HG03460 (cell line): ENCODE results near the gene DNAAF9.
A peak's percentile ranks its signal among the peaks of the same experiment; 100 is the strongest.
"Not testable (repeated sequence)": the region's sequence is repeated elsewhere in the genome, so short reads cannot be mapped to it uniquely, and the experiment has no call there.

ENCODE experiments used
- ATAC-seq: cut with Tn5 transposase; IDR thresholded peaks from one replicate; pipeline ENCODE4 v1.9.1; 2021; ENCODE audit not compliant: unreplicated experiment

The DNAAF9 gene

DNA sequence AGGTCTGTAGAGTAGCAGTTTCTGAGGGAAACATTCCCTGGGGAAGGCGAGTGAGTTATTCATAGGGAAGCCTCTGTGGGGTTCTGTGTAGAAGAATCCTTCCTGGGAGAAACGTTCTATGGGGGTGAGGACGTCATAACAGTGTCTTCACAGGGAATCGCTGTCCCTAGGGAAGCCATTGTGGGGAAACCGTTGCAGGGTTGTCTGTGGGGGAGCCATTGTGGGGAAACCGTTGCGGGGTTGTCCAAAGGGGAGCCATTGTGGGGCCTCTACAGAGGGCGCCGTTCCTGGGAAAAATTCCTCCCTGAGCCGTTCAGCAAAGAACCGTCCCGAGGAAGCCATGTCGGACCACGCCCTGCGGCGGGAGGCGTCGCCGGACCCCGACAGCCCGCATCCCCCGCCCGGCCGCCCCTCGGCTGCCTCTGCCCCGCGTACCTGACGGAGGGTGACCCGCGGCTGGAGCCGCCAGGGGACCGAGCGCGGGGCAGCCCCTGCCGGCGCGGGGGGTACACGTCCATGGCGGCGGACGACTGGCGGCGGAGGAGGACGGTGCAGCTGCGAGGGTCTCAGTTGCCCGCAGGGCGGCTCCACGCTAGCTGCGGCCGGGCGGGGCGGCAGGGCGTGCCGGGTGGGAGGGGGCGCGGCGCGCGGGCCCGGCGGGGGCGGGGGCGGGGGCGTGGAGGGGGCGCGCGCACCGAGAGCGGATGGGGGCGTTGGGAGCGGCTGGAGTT lies at the start of gene DNAAF9:
DNAAF9 (minus strand) TSS at position 630 of the 731 bp plus-strand sequence; CDS start at position 518, 112 bp downstream.
- peak; percentile 34 for ATAC-seq

DNA sequence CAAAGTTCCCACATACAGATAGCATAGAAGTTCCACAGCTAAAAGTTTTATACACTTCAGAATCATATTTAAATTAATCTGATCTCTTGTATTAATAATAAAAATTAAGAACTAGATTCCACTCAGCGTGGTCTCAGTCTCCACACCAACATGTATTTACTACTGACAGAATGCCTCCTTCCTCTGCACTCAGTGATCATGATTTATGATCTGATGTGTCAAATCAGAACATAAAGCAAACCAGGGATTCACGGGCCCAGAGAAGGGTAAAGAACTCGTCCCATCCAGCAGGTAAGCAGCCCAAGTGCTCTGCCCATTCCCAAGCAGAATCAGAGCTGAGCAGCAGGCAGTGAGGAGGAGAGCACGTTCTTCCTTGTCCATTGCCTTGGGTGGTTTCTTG lies 49.2 kb upstream of the DNAAF9 start:
- no peak for ATAC-seq

DNA sequence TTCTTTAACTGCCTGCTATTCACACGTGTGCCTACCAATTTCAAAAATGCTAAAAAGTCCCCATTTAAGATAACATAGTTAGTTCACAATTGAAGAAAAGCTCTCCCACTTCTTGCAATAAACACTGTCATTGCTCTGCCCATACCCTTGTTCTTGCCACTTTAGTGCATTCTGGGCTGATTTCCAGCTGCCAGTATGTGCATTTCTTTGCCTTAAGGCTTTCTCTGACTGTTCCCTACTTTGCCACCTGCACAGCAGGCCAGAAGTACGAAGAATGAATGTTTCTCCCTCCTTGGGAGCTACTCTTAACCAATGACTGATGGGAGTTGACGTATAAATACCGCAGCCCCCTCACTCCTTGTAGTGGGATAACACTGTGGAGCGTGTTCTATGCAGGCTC lies 47.4 kb upstream of the DNAAF9 start:
- ATAC-seq, result no peak

DNA sequence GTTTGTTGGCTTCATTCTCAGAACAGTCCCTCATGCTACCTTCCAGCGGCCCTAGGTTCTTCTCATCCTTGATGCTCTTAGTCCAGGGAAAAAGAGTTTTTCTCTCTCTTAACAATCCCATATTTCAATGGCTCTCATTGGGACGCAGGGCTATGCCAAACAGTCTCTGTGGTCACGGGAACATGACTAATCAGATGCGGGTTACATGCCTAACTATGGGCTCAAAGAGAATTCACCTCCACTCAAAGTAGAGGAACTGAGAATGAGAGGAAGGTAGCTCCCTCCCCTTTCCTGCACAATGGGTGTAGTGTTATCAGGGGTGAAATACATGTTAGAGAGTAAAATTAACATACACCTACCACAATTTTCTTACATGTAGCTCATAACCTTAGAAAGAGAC lies 45.2 kb upstream of the DNAAF9 start:
- no peak for ATAC-seq

DNA sequence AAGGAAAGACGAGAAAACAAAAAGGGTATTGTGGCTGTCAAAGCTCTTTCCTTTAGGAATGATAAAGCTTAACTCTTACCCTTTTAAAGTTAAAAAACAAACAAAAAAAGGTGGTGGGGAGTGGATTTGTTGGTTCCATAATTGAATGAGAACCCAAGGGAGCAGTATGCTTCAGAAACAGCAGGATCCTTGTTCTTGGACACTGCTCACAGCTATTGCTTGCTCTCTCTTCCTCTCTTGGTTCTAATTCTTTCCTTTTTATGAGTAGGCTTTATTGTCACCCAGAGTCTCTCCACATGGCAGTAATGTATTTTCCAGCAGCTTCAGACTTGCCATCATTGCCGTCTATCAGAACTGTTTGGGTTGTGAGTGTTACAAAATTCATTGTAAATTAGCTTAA lies 44.7 kb upstream of the DNAAF9 start:
- no peak for ATAC-seq

DNA sequence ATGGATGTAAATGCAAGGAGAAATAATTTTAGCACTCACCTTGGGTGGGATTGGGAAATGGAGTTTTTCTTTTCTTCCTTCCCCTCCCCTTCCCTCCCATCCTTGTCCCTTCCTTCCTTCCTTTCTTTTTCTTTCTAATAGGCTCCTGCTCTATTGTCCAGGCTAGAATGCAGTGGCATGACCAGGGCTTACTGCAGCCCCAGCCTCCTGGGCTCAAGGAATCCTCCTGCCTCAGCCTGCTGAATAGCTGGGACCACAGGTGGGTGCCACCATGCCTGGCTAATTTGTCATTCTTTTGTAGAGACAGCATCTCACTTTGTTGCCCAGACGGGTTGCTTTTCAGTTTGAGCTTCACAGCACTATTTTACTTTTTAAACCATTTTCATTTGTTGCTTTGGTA lies 41.9 kb upstream of the DNAAF9 start:
- ATAC-seq, result no peak

DNA sequence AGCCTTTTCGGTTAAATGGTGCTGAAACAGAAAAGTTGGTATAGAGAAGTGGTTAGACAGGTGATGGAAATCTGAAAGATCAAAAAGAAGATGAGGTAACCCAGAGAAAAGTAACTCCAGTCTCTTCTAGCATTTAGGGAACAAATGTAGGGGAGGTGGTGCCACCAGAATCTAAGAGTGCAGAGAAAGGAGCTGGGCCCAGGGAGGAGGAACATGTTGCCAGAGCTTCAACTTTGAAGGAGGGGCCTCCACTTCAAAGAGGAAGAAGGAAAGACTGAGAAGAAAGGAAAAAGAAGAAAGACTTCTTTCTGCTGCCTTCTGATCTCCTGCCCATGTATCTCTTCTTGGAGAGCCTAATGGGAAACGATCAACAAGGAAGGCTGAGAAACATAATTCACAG lies 39.9 kb upstream of the DNAAF9 start:
- ATAC-seq, result no peak

DNA sequence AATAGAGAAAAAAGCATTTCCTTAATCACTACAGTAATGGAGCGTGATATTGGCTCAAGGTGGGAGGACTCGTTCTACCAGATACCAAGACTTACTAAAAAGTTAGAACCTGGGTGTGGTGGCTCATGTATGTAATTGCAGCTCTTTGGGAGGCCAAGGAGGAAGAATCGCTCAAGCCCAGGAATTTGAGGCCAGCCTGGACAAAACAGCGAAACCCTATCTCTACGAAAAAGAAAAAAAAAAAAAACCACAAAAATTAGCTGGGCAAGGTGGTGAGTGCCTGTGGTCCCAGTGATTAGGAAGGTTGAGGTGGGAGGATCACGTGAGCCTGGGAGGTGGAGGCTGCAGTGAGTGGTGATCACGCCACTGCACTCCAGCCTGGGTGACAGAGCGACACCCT lies 39.3 kb upstream of the DNAAF9 start:
- no peak for ATAC-seq

DNA sequence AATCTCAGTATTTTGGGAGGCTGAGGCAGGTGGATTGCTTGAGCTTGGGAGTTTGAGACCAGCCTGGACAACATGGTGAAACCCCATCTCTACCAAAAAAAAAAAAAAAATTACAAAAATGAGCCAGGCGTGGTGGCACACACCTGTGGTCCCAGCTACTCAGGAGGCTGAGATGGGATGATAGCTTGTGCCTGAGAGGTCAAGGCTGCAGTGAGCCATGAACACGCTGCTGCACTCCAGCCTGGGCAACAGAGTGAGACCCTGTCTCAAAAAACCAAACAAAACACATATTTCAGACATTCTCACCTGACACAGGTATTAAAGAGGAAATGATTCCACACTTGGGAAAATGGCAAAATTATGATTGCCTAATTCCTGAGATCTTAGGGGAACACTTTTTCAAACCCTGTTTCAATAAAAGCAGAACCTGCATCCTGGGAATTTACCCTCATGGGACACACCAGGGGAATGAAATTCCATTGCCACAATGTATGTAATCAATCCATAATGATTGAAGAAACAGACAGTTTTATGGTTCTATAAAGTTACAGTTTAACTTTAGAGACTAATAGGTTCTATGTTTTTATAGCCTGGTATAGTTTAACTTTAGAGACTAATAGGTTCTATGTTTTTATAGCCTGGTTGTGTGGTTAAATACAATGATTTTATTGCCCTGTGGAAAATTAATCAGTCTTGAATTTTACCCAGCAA lies 29.6 kb upstream of the DNAAF9 start:
- ATAC-seq, result no peak

DNA sequence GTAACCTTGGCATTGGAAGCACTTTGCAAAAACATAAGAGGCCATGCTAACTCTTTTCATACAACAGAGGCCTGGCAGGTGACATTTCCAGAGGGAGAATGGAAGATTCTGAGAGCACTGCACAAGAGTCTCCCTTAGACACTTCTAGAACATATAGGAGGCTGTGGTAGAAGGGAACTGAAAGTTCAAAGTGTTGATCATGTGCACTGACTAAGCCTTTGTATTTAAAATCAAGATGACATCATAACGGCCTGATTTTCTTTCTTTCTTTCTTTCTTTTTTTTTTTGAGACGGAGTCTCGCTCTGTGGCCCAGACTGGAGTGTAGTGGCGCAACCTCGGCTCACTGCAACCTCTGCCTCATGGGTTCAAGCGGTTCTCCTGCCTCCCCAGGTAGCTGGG lies 26.8 kb upstream of the DNAAF9 start:
- ATAC-seq, result no peak

DNA sequence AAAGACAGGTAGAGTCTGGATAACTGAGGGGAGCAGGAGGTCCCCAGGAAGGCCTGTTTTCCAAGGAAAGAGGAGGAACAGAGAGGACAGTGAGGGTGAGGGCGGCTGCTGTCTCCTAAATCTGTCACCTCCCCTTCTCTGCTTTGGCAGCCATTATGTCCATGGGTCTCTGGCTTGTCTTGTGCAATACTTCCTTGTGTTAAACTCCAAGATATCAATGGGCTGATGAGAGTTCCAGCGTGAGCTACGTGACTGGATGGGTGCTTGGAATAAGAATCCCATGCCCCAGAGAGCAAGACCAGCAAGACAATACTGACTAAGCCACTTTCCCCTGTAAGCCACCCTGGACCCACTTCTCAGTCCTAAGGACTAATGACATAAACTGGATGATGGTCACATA lies 26.3 kb upstream of the DNAAF9 start:
- ATAC-seq, result no peak

DNA sequence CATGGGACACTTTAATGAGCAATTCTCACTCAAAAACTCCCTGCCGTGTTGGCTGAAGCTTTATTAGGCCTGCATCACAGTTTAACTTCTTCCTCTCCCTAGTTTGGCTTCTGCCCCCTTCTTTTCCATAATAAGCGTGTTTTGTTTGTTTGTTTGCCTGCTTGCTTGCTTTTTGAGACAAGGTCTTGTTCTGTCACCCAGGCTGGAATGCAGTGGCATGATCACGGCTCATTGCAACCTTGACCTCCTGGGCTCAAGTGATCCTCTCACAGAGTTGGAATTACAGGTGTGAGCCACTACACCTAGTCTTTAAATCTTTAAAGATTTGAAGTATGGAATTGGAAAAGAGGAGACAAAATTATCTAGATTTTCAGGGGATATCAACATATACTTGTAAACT lies 25.4 kb upstream of the DNAAF9 start:
- no peak for ATAC-seq

DNA sequence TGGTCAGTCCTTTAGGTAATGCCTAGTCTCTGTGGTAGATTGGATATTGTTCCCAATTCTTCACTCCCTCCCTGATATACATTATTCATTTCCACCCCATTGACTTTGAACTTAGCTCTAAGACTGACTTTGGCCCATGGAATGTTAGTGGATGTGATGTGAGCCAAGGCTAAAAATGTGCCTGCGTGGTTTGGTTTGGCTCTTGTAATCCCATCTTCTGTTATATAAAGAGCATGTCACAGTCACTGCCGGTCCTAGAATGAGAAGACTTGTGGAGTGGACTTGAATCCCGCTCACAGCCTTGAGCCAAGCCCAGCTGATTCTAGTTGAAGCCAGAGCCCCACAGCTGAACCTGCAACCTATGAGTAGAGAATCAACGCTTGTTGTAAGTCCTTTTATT lies 23.6 kb upstream of the DNAAF9 start:
- no peak for ATAC-seq

DNA sequence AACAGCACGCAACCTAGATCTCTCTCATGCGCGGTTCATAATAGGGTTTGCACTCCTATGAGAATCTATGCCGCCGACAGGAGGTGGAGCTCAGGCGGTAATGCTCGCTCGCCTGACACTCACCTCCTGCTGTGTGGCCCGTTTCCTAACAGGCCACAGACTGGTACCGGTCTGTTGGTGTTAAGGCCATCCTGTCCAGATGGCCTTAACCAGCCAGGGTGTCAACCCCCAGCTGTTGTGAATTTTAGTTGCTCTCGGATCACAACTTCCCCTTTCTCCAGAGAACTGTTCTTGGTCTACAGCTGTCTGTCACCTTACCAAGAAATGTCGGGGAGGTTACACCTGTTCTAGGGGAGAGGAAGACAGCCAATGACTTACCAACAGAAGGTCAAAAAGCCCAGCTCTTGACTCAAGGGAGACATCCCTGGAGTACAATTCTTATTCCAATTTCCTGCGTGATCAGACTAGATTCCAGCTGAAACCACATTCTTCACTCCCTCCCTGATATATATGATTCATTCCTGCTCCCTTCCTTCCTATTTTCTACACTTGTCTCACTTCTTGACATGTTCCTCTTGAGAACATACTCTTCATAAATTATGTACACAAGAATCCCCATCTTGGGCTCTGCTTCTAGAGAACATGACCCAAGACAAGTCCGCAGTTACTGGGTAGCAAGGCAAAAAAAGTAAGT lies 23.1 kb upstream of the DNAAF9 start:
- peak; percentile 91 for ATAC-seq

DNA sequence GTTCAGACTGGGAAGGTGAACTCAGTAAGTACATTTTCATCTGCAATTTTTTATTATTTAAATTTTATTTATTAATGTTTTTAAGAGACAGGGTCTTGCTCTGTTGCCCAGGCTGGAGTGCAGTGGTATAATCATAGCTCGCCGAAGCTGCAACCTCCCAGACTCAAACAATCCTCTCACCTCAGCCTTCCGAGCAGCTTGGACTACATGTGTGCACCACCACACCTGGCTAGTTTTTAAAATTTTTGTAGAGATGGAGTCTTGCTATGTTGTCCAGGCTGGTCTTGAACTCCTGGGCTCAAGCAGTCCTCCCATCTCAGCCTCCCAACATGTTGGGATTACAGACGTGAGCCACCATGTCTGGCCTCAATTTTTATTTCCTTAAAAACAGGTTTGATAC lies 19.3 kb upstream of the DNAAF9 start:
- not testable (repeated sequence) for ATAC-seq

DNA sequence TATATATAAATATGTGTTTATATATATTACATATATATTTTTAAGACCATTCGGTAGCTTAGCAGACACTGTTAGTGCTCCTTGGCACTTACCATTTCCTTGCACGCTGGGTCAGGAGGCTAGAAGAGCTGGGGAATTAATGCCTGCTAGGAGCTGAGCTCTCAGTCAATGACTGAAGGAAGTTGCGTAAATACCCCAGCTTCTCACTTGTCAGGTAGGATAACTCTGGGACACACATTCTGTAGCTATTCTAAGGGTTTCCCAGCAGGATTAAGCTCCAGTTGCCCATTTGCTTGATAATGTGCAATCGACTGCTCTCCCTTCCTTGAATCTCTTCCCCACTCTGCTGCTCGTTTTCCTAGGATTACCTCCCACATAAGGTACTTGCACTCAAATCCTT lies 15.7 kb upstream of the DNAAF9 start:
- no peak for ATAC-seq

DNA sequence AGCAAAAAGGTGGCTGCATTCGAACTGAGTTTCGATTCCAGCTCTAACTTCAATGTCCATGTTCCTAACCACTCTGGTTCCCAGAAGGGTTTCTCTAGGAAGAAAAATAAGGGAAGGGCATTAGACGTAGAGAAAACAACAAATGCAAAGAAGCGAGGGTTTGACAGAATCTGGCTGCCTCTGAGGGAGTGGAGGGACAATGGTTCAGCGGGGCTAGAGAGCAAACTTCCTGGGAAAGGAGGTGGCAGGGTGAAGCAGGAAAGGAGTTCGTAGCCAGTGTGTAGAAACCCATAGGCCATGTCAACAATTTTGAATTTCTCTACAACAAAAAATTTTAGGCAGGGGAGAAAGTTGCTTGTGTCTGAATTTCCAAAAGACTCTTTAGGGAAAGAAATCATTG lies 14.5 kb upstream of the DNAAF9 start:
- no peak for ATAC-seq

DNA sequence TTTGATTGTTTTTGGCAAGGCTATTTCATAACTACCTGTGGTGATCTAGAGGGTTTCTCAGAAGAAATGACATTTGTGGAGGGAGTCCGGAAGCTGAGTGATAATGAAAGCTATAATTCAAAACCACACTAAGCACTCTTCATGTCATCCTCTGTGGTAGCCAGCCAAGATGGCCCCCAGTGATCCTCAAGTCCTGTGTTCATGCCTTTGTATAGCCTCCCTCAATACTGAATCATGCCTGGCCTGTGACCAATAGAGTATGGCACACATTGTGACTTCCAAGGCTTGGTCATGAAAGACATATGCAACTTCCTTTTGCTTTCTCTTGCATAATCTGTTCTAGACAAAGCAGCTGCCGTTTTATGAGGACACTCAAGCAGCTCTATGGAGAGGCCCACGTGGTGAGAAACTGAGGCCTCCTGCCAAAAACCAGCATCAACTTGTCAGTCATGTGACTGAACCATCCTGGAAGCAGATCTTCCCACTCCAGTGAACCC lies 12.8 kb upstream of the DNAAF9 start:
- peak; percentile 96 for ATAC-seq

DNA sequence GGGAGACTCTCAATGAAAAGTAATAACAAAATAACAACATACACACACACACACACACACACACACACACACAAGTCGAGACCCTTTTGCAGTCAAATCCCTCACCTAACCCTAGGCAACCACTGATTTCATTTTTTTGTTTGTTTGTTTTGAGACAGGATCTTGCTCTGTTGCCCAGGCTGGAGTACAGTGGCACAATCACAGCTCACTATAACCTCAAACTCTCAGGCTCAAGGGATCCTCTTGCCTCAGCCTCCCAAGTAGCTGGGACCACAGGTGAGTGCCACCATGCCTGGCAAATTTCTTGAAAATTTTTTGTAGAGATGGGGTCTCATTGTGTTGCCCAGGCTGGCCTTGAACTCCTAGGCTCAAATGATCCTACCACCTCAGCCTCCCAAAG lies 10.7 kb upstream of the DNAAF9 start:
- ATAC-seq, result not testable (repeated sequence)

DNA sequence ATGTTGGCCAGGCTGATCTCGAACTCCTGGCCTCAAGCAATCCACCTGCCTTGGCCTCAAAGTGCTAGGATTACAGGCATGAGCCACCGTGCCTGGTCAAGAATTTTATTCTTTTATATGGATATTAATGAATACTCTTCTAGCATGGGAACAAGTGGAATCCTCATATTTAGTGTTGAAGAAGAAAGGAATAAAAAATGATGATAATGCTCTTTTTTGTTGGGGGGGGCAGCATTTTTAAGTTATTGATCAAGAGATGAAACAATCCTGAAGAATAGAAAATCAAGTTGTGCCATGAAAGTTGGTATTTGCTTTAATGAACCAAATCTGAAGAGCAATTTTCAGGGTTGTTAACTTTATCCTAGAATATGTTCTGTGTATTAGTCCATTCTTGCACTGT lies 6.7 kb upstream of the DNAAF9 start:
- ATAC-seq, result no peak

DNA sequence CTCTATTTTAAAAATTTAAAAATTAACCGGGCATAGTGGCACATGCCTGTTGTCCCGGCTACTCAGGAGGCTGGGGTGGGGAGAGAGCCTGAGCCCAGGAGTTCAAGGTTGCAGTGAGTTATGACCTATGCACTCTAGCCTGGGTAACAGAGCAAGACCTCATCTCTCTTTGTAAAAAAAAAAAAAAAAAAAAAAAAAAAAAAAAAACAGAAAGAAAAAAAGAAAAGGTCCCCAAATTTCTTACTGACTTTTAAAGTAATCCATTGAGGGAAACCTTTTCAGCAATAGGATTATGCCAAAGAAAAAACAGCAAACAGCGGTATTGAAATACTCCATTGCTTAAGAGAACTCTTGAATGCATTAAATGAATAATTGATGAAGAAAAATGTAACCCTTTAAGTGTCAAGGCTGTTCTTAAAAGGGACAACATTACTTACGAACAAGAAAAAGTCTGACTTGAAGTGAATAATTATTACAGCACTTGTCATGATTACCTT lies 6.0 kb upstream of the DNAAF9 start:
- no peak for ATAC-seq
